ENCODE data around the gene SPACA5.
"Not testable (repeated sequence)": the region's sequence is repeated elsewhere in the genome, so short reads cannot be mapped to it uniquely, and the experiment has no call there.

SPACA5 gene

GRCh38 chrX:48006688-48007087, at the start of gene SPACA5:
TSS of gene SPACA5 (plus strand) at chrX:48006988. CDS start at chrX:48007803, 815 bp downstream.
- DNase-seq: not testable (repeated sequence)

- not testable (repeated sequence) for DNase-seq
Observed at GRCh38 chrX:47958206-47958605, 48.6 kb upstream of the SPACA5 start.

GRCh38 chrX:47958761-47959342, 47.9 kb upstream of the SPACA5 start:
- peak; percentile 4 for DNase-seq

GRCh38 chrX:47960406-47960805, 46.4 kb upstream of the SPACA5 start:
- no peak for DNase-seq

- not testable (repeated sequence) for DNase-seq
Observed at GRCh38 chrX:47961830-47962229, 45.0 kb upstream of the SPACA5 start.

GRCh38 chrX:47965526-47965925, 41.3 kb upstream of the SPACA5 start:
- DNase-seq: not testable (repeated sequence)

GRCh38 chrX:47973235-47973634, 33.6 kb upstream of the SPACA5 start:
- DNase-seq: no peak

- DNase-seq: no peak
Observed at GRCh38 chrX:47976254-47977151, 30.3 kb upstream of the SPACA5 start.

- no peak for DNase-seq
Observed at GRCh38 chrX:47991263-47992094, 15.3 kb upstream of the SPACA5 start.

GRCh38 chrX:47992095-47992380, 14.8 kb upstream of the SPACA5 start:
- no peak for DNase-seq

- DNase-seq: no peak
Observed at GRCh38 chrX:47992669-47993068, 14.1 kb upstream of the SPACA5 start.

- DNase-seq: no peak
Observed at GRCh38 chrX:48001260-48001659, 5.5 kb upstream of the SPACA5 start.

- no peak for DNase-seq
Observed at GRCh38 chrX:48002319-48002718, 4.5 kb upstream of the SPACA5 start.

GRCh38 chrX:48002929-48003328, 3.9 kb upstream of the SPACA5 start:
- no peak for DNase-seq

- no peak for DNase-seq
Observed at GRCh38 chrX:48003367-48003757, 3.4 kb upstream of the SPACA5 start.

- DNase-seq: peak; percentile 95
Observed at GRCh38 chrX:48003758-48004457, 2.9 kb upstream of the SPACA5 start, which contains the start of gene ZNF182. TSS of gene ZNF182 (minus strand) at chrX:48003989. CDS start at chrX:48002609, 1,380 bp downstream.

GRCh38 chrX:48009445-48009960, 2.7 kb downstream of the SPACA5 start:
- not testable (repeated sequence) for DNase-seq

- DNase-seq: not testable (repeated sequence)
Observed at GRCh38 chrX:48016583-48017310, 10.0 kb downstream of the SPACA5 start.

- DNase-seq: not testable (repeated sequence)
Observed at GRCh38 chrX:48019892-48020291, 13.1 kb downstream of the SPACA5 start.

- DNase-seq: not testable (repeated sequence)
Observed at GRCh38 chrX:48020472-48020871, 13.7 kb downstream of the SPACA5 start.

- peak; percentile 96 for DNase-seq
Observed at GRCh38 chrX:48021026-48021900, 14.5 kb downstream of the SPACA5 start.

Data from NCI-H1092 treated with DMSO at 0.1 percent for 48 hours (cell line).